Fibroblast of skin of back (primary cell): ENCODE data around the gene PTPRF.
A peak's percentile ranks its signal among the peaks of the same experiment; 100 is the strongest.

Source experiments
- DNase-seq: peaks from one replicate; pipeline ENCODE4 v3.0.0-alpha.2; 2013

PTPRF gene

GRCh38 chr1:43584204-43584603, 53.5 kb downstream of the PTPRF start:
- DNase-seq: no peak

- DNase-seq: no peak
Measured at GRCh38 chr1:43585557-43585956, 54.9 kb downstream of the PTPRF start.

GRCh38 chr1:43586136-43586731, 55.6 kb downstream of the PTPRF start:
- DNase-seq: no peak

GRCh38 chr1:43587001-43587400, 56.3 kb downstream of the PTPRF start:
- no peak for DNase-seq

- DNase-seq: peak; percentile 50
Measured at GRCh38 chr1:43587594-43587993, 56.9 kb downstream of the PTPRF start.

- no peak for DNase-seq
Measured at GRCh38 chr1:43588592-43588991, 57.9 kb downstream of the PTPRF start.

GRCh38 chr1:43590388-43590925, 59.8 kb downstream of the PTPRF start:
- no peak for DNase-seq

- DNase-seq: no peak
Measured at GRCh38 chr1:43591181-43591580, 60.5 kb downstream of the PTPRF start.

GRCh38 chr1:43592051-43592665, 61.5 kb downstream of the PTPRF start:
- no peak for DNase-seq

GRCh38 chr1:43592974-43593683, 62.4 kb downstream of the PTPRF start:
- DNase-seq: no peak

GRCh38 chr1:43596579-43596978, 65.9 kb downstream of the PTPRF start:
- DNase-seq: no peak

GRCh38 chr1:43597028-43597427, 66.3 kb downstream of the PTPRF start:
- DNase-seq: no peak

- no peak for DNase-seq
Measured at GRCh38 chr1:43597721-43598120, 67.0 kb downstream of the PTPRF start.

- DNase-seq: no peak
Measured at GRCh38 chr1:43598622-43599021, 67.9 kb downstream of the PTPRF start.

GRCh38 chr1:43600033-43601020, 69.6 kb downstream of the PTPRF start:
- no peak for DNase-seq

- no peak for DNase-seq
Measured at GRCh38 chr1:43602990-43603389, 72.3 kb downstream of the PTPRF start.

GRCh38 chr1:43604192-43604591, 73.5 kb downstream of the PTPRF start:
- DNase-seq: no peak

- DNase-seq: no peak
Measured at GRCh38 chr1:43605157-43605556, 74.5 kb downstream of the PTPRF start.

- no peak for DNase-seq
Measured at GRCh38 chr1:43605766-43606165, 75.1 kb downstream of the PTPRF start.

- no peak for DNase-seq
Measured at GRCh38 chr1:43606624-43607023, 75.9 kb downstream of the PTPRF start.

GRCh38 chr1:43608827-43609226, 78.1 kb downstream of the PTPRF start:
- DNase-seq: no peak

GRCh38 chr1:43610339-43610738, 79.7 kb downstream of the PTPRF start:
- no peak for DNase-seq

GRCh38 chr1:43611950-43612349, 81.3 kb downstream of the PTPRF start:
- DNase-seq: no peak
